ENCODE data around the gene PRIM1. TPM values are rescaled to one million over a fixed set of nuclear protein-coding genes. Genes with fewer than 3 reads are reported as not detected.

Gene PRIM1
- total and polyA plus RNA-seq, 2 of the 13 experiments (the other 11 are each of a cell fraction or from before 2014, with no cell fraction given) = 30.0 to 47.3 TPM

DNA sequence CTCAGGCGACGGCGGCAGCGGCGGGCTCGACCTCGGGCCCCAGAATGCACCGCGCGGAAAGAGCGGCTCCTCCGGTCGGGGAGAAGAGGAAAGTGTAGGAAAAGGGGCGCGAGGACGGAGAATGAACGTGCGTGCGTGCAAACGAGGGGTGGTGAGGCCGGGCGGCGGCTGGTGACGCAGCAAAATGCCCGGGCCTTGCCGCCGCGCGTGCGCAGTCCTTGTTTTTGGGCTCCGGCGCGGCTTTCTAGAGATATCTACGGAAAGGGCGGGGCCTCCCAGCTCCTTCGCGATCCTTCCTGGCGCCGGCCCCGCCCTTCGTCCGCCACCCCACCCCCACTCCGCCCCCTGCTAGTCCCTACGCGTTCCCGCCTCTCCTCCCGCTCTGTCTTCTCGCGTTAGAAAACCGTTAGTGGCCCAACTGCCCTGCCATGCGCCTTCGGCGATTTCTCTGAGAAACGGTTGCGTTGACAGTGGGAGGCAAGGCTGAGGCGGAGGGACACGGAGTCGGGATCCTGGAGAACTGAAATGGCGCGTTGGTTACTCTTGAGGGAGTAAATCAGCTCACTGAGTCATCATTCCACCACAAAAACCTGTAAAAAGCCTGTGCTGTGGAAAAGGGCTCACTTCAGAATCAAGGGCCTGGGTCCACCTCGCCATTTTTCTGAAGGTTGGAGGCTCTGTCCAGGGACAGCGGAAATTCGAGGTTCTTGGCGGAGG, 63.8 kb downstream of the PRIM1 start, which contains the start of gene PTGES3 (continued):
- TF ChIP-seq ZNF274 (CRISPR knock-in tag; IDR thresholded peaks at IDR 0.05) = peak; percentile 87
- TF ChIP-seq NR2F1 (CRISPR knock-in tag; IDR thresholded peaks at IDR 0.05) = no peak
- TF ChIP-seq, protein P1, sequence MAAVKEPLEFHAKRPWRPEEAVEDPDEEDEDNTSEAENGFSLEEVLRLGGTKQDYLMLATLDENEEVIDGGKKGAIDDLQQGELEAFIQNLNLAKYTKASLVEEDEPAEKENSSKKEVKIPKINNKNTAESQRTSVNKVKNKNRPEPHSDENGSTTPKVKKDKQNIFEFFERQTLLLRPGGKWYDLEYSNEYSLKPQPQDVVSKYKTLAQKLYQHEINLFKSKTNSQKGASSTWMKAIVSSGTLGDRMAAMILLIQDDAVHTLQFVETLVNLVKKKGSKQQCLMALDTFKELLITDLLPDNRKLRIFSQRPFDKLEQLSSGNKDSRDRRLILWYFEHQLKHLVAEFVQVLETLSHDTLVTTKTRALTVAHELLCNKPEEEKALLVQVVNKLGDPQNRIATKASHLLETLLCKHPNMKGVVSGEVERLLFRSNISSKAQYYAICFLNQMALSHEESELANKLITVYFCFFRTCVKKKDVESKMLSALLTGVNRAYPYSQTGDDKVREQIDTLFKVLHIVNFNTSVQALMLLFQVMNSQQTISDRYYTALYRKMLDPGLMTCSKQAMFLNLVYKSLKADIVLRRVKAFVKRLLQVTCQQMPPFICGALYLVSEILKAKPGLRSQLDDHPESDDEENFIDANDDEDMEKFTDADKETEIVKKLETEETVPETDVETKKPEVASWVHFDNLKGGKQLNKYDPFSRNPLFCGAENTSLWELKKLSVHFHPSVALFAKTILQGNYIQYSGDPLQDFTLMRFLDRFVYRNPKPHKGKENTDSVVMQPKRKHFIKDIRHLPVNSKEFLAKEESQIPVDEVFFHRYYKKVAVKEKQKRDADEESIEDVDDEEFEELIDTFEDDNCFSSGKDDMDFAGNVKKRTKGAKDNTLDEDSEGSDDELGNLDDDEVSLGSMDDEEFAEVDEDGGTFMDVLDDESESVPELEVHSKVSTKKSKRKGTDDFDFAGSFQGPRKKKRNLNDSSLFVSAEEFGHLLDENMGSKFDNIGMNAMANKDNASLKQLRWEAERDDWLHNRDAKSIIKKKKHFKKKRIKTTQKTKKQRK (IDR thresholded peaks at IDR 0.05; ENCODE audit: low read length) = no peak
- peak; percentile 75 for TF ChIP-seq POGZ (CRISPR knock-in tag; IDR thresholded peaks at IDR 0.05)
- TF ChIP-seq ZNF547 (CRISPR knock-in tag; IDR thresholded peaks at IDR 0.05) = peak; percentile 81; the same call in 1 of the 2 replicates
- TF ChIP-seq ZNF782 (CRISPR knock-in tag; IDR thresholded peaks at IDR 0.05; ENCODE audit: borderline replicate concordance) = 0 out of 2 replicates have a peak, but pooled peaks have one; percentile 30
- TF ChIP-seq, protein P2, sequence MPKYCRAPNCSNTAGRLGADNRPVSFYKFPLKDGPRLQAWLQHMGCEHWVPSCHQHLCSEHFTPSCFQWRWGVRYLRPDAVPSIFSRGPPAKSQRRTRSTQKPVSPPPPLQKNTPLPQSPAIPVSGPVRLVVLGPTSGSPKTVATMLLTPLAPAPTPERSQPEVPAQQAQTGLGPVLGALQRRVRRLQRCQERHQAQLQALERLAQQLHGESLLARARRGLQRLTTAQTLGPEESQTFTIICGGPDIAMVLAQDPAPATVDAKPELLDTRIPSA (CRISPR knock-in tag; IDR thresholded peaks at IDR 0.05; ENCODE audit: borderline replicate concordance) = no peak; the same call in 1 of the 2 replicates
- TF ChIP-seq, protein P3, sequence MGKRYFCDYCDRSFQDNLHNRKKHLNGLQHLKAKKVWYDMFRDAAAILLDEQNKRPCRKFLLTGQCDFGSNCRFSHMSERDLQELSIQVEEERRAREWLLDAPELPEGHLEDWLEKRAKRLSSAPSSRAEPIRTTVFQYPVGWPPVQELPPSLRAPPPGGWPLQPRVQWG (CRISPR knock-in tag; IDR thresholded peaks at IDR 0.05; ENCODE audit: borderline replicate concordance, low read depth) = 0 out of 2 replicates have a peak, but pooled peaks have one; percentile 66
- TF ChIP-seq, protein P4, sequence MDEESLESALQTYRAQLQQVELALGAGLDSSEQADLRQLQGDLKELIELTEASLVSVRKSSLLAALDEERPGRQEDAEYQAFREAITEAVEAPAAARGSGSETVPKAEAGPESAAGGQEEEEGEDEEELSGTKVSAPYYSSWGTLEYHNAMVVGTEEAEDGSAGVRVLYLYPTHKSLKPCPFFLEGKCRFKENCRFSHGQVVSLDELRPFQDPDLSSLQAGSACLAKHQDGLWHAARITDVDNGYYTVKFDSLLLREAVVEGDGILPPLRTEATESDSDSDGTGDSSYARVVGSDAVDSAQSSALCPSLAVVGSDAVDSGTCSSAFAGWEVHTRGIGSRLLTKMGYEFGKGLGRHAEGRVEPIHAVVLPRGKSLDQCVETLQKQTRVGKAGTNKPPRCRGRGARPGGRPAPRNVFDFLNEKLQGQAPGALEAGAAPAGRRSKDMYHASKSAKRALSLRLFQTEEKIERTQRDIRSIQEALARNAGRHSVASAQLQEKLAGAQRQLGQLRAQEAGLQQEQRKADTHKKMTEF (CRISPR knock-in tag; IDR thresholded peaks at IDR 0.05) = peak; percentile 97
- TF ChIP-seq, protein P5, sequence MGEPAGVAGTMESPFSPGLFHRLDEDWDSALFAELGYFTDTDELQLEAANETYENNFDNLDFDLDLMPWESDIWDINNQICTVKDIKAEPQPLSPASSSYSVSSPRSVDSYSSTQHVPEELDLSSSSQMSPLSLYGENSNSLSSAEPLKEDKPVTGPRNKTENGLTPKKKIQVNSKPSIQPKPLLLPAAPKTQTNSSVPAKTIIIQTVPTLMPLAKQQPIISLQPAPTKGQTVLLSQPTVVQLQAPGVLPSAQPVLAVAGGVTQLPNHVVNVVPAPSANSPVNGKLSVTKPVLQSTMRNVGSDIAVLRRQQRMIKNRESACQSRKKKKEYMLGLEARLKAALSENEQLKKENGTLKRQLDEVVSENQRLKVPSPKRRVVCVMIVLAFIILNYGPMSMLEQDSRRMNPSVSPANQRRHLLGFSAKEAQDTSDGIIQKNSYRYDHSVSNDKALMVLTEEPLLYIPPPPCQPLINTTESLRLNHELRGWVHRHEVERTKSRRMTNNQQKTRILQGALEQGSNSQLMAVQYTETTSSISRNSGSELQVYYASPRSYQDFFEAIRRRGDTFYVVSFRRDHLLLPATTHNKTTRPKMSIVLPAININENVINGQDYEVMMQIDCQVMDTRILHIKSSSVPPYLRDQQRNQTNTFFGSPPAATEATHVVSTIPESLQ (CRISPR knock-in tag; conservative IDR thresholded peaks at IDR 0.05) = no peak
- TF ChIP-seq ZNF510 (CRISPR knock-in tag; IDR thresholded peaks at IDR 0.05; ENCODE audit: low read depth) = peak; percentile 96; the same call in 1 of the 2 replicates
- peak; percentile 94 for TF ChIP-seq ZNF781 (CRISPR knock-in tag; IDR thresholded peaks at IDR 0.05; ENCODE audit: borderline replicate concordance, not compliant biosample characterization)
- peak; percentile 97 for TF ChIP-seq BORCS8-MEF2B (CRISPR knock-in tag; IDR thresholded peaks at IDR 0.05)
- TF ChIP-seq, protein P6, sequence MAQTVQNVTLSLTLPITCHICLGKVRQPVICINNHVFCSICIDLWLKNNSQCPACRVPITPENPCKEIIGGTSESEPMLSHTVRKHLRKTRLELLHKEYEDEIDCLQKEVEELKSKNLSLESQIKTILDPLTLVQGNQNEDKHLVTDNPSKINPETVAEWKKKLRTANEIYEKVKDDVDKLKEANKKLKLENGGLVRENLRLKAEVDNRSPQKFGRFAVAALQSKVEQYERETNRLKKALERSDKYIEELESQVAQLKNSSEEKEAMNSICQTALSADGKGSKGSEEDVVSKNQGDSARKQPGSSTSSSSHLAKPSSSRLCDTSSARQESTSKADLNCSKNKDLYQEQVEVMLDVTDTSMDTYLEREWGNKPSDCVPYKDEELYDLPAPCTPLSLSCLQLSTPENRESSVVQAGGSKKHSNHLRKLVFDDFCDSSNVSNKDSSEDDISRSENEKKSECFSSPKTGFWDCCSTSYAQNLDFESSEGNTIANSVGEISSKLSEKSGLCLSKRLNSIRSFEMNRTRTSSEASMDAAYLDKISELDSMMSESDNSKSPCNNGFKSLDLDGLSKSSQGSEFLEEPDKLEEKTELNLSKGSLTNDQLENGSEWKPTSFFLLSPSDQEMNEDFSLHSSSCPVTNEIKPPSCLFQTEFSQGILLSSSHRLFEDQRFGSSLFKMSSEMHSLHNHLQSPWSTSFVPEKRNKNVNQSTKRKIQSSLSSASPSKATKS (CRISPR knock-in tag; IDR thresholded peaks at IDR 0.05) = peak; percentile 69; the same call in 1 of the 2 replicates
- peak; percentile 92 for TF ChIP-seq RBM39 (IDR thresholded peaks at IDR 0.05; ENCODE audit: low read depth, low read length, poor library complexity, severe bottlenecking)
- no peak for TF ChIP-seq MTA3 (CRISPR knock-in tag; IDR thresholded peaks at IDR 0.05)
- peak; percentile 96; the same call in 1 of the 2 replicates for TF ChIP-seq YEATS4 (CRISPR knock-in tag; IDR thresholded peaks at IDR 0.05; ENCODE audit: borderline replicate concordance)
